ENCODE data around the gene MED1.

GRCh38 chr17:39385040-39385439, 66.0 kb downstream of the MED1 start:
- TF ChIP-seq, protein P1, sequence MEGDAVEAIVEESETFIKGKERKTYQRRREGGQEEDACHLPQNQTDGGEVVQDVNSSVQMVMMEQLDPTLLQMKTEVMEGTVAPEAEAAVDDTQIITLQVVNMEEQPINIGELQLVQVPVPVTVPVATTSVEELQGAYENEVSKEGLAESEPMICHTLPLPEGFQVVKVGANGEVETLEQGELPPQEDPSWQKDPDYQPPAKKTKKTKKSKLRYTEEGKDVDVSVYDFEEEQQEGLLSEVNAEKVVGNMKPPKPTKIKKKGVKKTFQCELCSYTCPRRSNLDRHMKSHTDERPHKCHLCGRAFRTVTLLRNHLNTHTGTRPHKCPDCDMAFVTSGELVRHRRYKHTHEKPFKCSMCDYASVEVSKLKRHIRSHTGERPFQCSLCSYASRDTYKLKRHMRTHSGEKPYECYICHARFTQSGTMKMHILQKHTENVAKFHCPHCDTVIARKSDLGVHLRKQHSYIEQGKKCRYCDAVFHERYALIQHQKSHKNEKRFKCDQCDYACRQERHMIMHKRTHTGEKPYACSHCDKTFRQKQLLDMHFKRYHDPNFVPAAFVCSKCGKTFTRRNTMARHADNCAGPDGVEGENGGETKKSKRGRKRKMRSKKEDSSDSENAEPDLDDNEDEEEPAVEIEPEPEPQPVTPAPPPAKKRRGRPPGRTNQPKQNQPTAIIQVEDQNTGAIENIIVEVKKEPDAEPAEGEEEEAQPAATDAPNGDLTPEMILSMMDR (IDR thresholded peaks at IDR 0.05) = no peak
- TF ChIP-seq POLR2AphosphoS5 (IDR thresholded peaks at IDR 0.05; ENCODE audit: low read depth, low read length) = no peak
- no peak for TF ChIP-seq SIN3A (IDR thresholded peaks at IDR 0.05; ENCODE audit: borderline replicate concordance, insufficient read depth, low read depth, low read length)
- TF ChIP-seq REST (IDR thresholded peaks at IDR 0.05; ENCODE audit: insufficient read depth in 1 of 2, low read depth in 2 of 2, low read length in 1 of 2) = no peak
- no peak for TF ChIP-seq TCF7L2 (IDR thresholded peaks at IDR 0.05; ENCODE audit: low read depth, low read length)

Data from Panc1 (cell line).